Chondrocyte (in vitro differentiated cells): ENCODE results near the gene TGFBRAP1. TPM values are rescaled to one million over a fixed set of nuclear protein-coding genes. Genes with fewer than 3 reads are reported as not detected.

Source experiments
- DNase-seq: peaks from one replicate; pipeline ENCODE4 v3.0.0; 2021; ENCODE audit warnings: mixed read lengths, low spot score
- H3K27ac Mint-ChIP-seq: one replicate; pipeline ENCODE4 v1.8.0; 2021; ENCODE audit warnings: mild to moderate bottlenecking, moderate library complexity, mixed read lengths; ENCODE audit not compliant: unreplicated experiment
- H3K27me3 Mint-ChIP-seq: 2 replicates; pipeline ENCODE4 v1.8.0; 2021; ENCODE audit warnings: low read depth, mixed read lengths
- H3K36me3 Mint-ChIP-seq: 2 replicates; pipeline ENCODE4 v1.8.0; 2021; ENCODE audit warnings: low read depth, mixed read lengths
- H3K4me1 Mint-ChIP-seq: 2 replicates; pipeline ENCODE4 v1.8.0; 2021; ENCODE audit warnings: low read depth, mild to moderate bottlenecking, mixed read lengths
- H3K4me3 Mint-ChIP-seq: one replicate; pipeline ENCODE4 v1.8.0; 2021; ENCODE audit warnings: mild to moderate bottlenecking, moderate library complexity, mixed read lengths; ENCODE audit not compliant: unreplicated experiment
- H3K9me3 Mint-ChIP-seq: 2 replicates; pipeline ENCODE4 v1.8.0; 2021; ENCODE audit warnings: low read depth, mixed read lengths
- CTCF ChIP-seq: fragments of 200-600 bp; sonication (generic); IDR thresholded peaks from 2 replicates; pipeline ENCODE4 v1.5.0; 2021; ENCODE audit warnings: antibody characterized with exemption, mild to moderate bottlenecking, moderate library complexity
- total RNA-seq: library from RNA; stranded (reverse); gene quantifications from 3 replicates; pipeline ENCODE4 v1.2.1, GENCODE V29; 2021

Gene TGFBRAP1
- total RNA-seq, 1 donor from 2014 or later: 18.3 TPM

GRCh38 chr2:105224444-105224843 lies 105.1 kb downstream of the TGFBRAP1 start:
- H3K9me3 Mint-ChIP-seq: peaks cover 7% of the 10 kb centered on the region
- no peaks in the 10 kb centered on the region for H3K4me1 Mint-ChIP-seq
- no peak for TF ChIP-seq CTCF
- DNase-seq: no peak
- H3K27ac Mint-ChIP-seq: no peak overlapping the region
- peaks cover 4% of the 10 kb centered on the region for H3K36me3 Mint-ChIP-seq
- peaks cover 15% of the 10 kb centered on the region for H3K27me3 Mint-ChIP-seq
- H3K4me3 Mint-ChIP-seq: no peak overlapping the region

GRCh38 chr2:105220604-105221003 lies 108.9 kb downstream of the TGFBRAP1 start:
- H3K27me3 Mint-ChIP-seq: peaks cover 8% of the 10 kb centered on the region
- TF ChIP-seq CTCF: no peak
- no peaks in the 10 kb centered on the region for H3K36me3 Mint-ChIP-seq
- H3K4me3 Mint-ChIP-seq: no peak overlapping the region
- H3K27ac Mint-ChIP-seq: no peak overlapping the region
- H3K4me1 Mint-ChIP-seq: no peaks in the 10 kb centered on the region
- no peak for DNase-seq
- no peaks in the 10 kb centered on the region for H3K9me3 Mint-ChIP-seq

GRCh38 chr2:105215586-105216192 lies 113.8 kb downstream of the TGFBRAP1 start:
- no peaks in the 10 kb centered on the region for H3K27me3 Mint-ChIP-seq
- no peak for DNase-seq
- no peak overlapping the region for H3K4me3 Mint-ChIP-seq
- H3K9me3 Mint-ChIP-seq: peaks cover 3% of the 10 kb centered on the region
- H3K27ac Mint-ChIP-seq: no peak overlapping the region
- no peaks in the 10 kb centered on the region for H3K4me1 Mint-ChIP-seq
- no peak for TF ChIP-seq CTCF
- no peaks in the 10 kb centered on the region for H3K36me3 Mint-ChIP-seq

Other genes starting within 250 kb of the TGFBRAP1 start
- gene GPR45, start 88.0 kb downstream of the TGFBRAP1 start, total RNA-seq: not detected in 3 replicates
- 14.9 to 15.3 TPM (median 14.9 TPM) in 3 replicates for gene C2orf49, start 7.8 kb upstream of the TGFBRAP1 start, total RNA-seq
- gene FHL2, start 69.3 kb upstream of the TGFBRAP1 start, total RNA-seq: 63.6 to 104 TPM (median 97.3 TPM) in 3 replicates